GM19468 (cell line): Measurements from ENCODE around the gene TRIM73.
"Not testable (repeated sequence)": the region's sequence is repeated elsewhere in the genome, so short reads cannot be mapped to it uniquely, and the experiment has no call there.

Experiments used
- ATAC-seq: cut with Tn5 transposase; IDR thresholded peaks from one replicate; pipeline ENCODE4 v1.9.1; 2021; ENCODE audit warnings: mild to moderate bottlenecking, moderate library complexity, moderate number of reproducible peaks; ENCODE audit not compliant: unreplicated experiment; ENCODE audit errors: extremely low read depth

Gene TRIM73

GRCh38 chr7:75414708-75415427 is 19.4 kb downstream of the TRIM73 start:
- not testable (repeated sequence) for ATAC-seq

- ATAC-seq, result not testable (repeated sequence)
Observed at GRCh38 chr7:75415428-75415817, 20.0 kb downstream of the TRIM73 start.

- not testable (repeated sequence) for ATAC-seq
Observed at GRCh38 chr7:75415829-75416373, 20.5 kb downstream of the TRIM73 start.

GRCh38 chr7:75416787-75417186 is 21.4 kb downstream of the TRIM73 start:
- not testable (repeated sequence) for ATAC-seq

- not testable (repeated sequence) for ATAC-seq
Observed at GRCh38 chr7:75418292-75418858, 22.9 kb downstream of the TRIM73 start.

- not testable (repeated sequence) for ATAC-seq
Observed at GRCh38 chr7:75419210-75419609, 23.8 kb downstream of the TRIM73 start.

- not testable (repeated sequence) for ATAC-seq
Observed at GRCh38 chr7:75419693-75420092, 24.3 kb downstream of the TRIM73 start.

- ATAC-seq, result not testable (repeated sequence)
Observed at GRCh38 chr7:75420152-75420551, 24.7 kb downstream of the TRIM73 start.

- not testable (repeated sequence) for ATAC-seq
Observed at GRCh38 chr7:75421798-75422710, 26.6 kb downstream of the TRIM73 start.

- not testable (repeated sequence) for ATAC-seq
Observed at GRCh38 chr7:75423481-75423880, 28.1 kb downstream of the TRIM73 start.

- not testable (repeated sequence) for ATAC-seq
Observed at GRCh38 chr7:75439000-75439399, 43.6 kb downstream of the TRIM73 start.

GRCh38 chr7:75442101-75442464 is 46.7 kb downstream of the TRIM73 start:
- ATAC-seq, result not testable (repeated sequence)

- peak; percentile 72 for ATAC-seq
Observed at GRCh38 chr7:75442465-75443111, 47.2 kb downstream of the TRIM73 start.

- ATAC-seq, result not testable (repeated sequence)
Observed at GRCh38 chr7:75449946-75450345, 54.5 kb downstream of the TRIM73 start.

- ATAC-seq, result peak; percentile 85
Observed at GRCh38 chr7:75452494-75452955, 57.1 kb downstream of the TRIM73 start.
